H1 (cell line): Measurements from ENCODE around the gene CHTF8. TPM values are rescaled to one million over a fixed set of nuclear protein-coding genes. Genes with fewer than 3 reads are reported as not detected.

ENCODE experiments used
- CTCF ChIA-PET: fragments of 300-600 bp; sonication (Branson Sonifier 250); formaldehyde crosslinking; loops from one replicate; lab custom pipeline; 2021; ENCODE audit not compliant: partially characterized antibody; lab: Charles Lee
- POLR2A ChIA-PET: fragments of 300-600 bp; sonication (Branson Sonifier 250); formaldehyde crosslinking; loops from one replicate; lab custom pipeline; 2021; ENCODE audit warnings: inconsistent platforms; ENCODE audit not compliant: partially characterized antibody; lab: Charles Lee
- DNase-seq, 2 experiments: peaks; one replicate each; pipeline versions ENCODE4 v3.0.0 to v3.0.0-alpha.2; 2010 to 2022; ENCODE audit warnings: low spot score in 2 of 2, low read depth in 1 of 2, mixed read lengths in 1 of 2
- FAIRE-seq: peaks from 2 replicates; lab custom pipeline; 2011; peaks lifted over from hg19 to GRCh38; lab: Jason Lieb, UNC
- H2AFZ ChIP-seq: 2 replicates; pipeline ENCODE4 v1.8.1; 2012; ENCODE audit warnings: low read length, inconsistent platforms
- H2AK5ac ChIP-seq: 2 replicates; pipeline ENCODE4 v1.6.1; 2013; ENCODE audit warnings: low read depth, low read length
- H2BK120ac ChIP-seq: replicated peaks from 2 replicates; pipeline ENCODE3; 2013; ENCODE audit warnings: low read depth, low read length, inconsistent platforms
- H2BK12ac ChIP-seq: 2 replicates; pipeline ENCODE4 v1.6.1; 2013; ENCODE audit warnings: low read depth, low read length
- H2BK15ac ChIP-seq: 2 replicates; pipeline ENCODE4 v1.6.1; 2013; ENCODE audit warnings: low read length
- H2BK20ac ChIP-seq: 2 replicates; pipeline ENCODE4 v1.6.1; 2013; ENCODE audit warnings: low read length
- H2BK5ac ChIP-seq: 2 replicates; pipeline ENCODE4 v1.6.1; 2013; ENCODE audit warnings: low read depth, low read length
- H3K14ac ChIP-seq: 2 replicates; pipeline ENCODE4 v1.6.1; 2013; ENCODE audit warnings: inconsistent platforms; ENCODE audit not compliant: insufficient read length
- H3K18ac ChIP-seq: 2 replicates; pipeline ENCODE4 v1.6.1; 2013; ENCODE audit warnings: low read length; ENCODE audit errors: extremely low read depth
- H3K23ac ChIP-seq: 2 replicates; pipeline ENCODE4 v1.6.1; 2013; ENCODE audit warnings: inconsistent platforms; ENCODE audit not compliant: insufficient read length
- H3K23me2 ChIP-seq: 2 replicates; pipeline ENCODE4 v1.6.1; 2013; ENCODE audit warnings: low read depth, low read length
- H3K27ac ChIP-seq: 2 replicates; pipeline ENCODE4 v1.6.1; 2011; ENCODE audit warnings: low read depth, low read length, inconsistent platforms
- H3K27me3 ChIP-seq, 4 experiments: replicated peaks in 1 of 4; 1 replicate in 1 of 4; 2 replicates in 3 of 4; pipeline versions ENCODE4 v1.6.1 to v1.8.1; 2011 to 2013; ENCODE audit warnings: low read length in 3 of 4, mild to moderate bottlenecking in 3 of 4, inconsistent platforms in 2 of 4, mixed read lengths in 2 of 4, moderate library complexity in 1 of 4; ENCODE audit not compliant: control insufficient read depth in 3 of 4, insufficient read depth in 3 of 4; ENCODE audit errors: extremely low read depth in 1 of 4
- H3K36me3 ChIP-seq, 4 experiments: 2 replicates each; pipeline versions ENCODE4 v1.6.1 to v1.8.1; 2011 to 2013; ENCODE audit warnings: mild to moderate bottlenecking in 4 of 4, low read length in 3 of 4, moderate library complexity in 2 of 4, control low read depth in 1 of 4, inconsistent platforms in 1 of 4; ENCODE audit not compliant: insufficient read depth in 4 of 4, control insufficient read depth in 2 of 4
- H3K4ac ChIP-seq: replicated peaks from 2 replicates; pipeline ENCODE3; 2013; ENCODE audit warnings: low read length, low read depth, mixed read lengths, inconsistent platforms; ENCODE audit not compliant: insufficient read length
- H3K4me1 ChIP-seq, 4 experiments: replicated peaks in 1 of 4; 1 replicate in 1 of 4; 2 replicates in 3 of 4; pipeline versions ENCODE4 v1.6.1 to v1.8.1; 2011 to 2013; ENCODE audit warnings: low read length in 3 of 4, inconsistent platforms in 2 of 4, mixed read lengths in 1 of 4; ENCODE audit not compliant: insufficient read depth in 4 of 4, control insufficient read depth in 3 of 4
- H3K4me2 ChIP-seq, 2 experiments: 2 replicates each; pipeline versions ENCODE4 v1.6.1 to v1.8.1; 2011 to 2013; ENCODE audit warnings: low read depth in 2 of 2, low read length in 2 of 2, control low read depth in 1 of 2, inconsistent platforms in 1 of 2, mild to moderate bottlenecking in 1 of 2; ENCODE audit not compliant: insufficient read depth in 1 of 2
- H3K4me3 ChIP-seq, 4 experiments: fragments of 200-600, 300-600 bp in 1 of 4; sonication (generic), shearing (Covaris generic), sonication (Bioruptor Twin) in 1 of 4; 2 replicates each; pipeline versions ENCODE4 v1.5.1 to v1.8.1; 2011 to 2016; ENCODE audit warnings: low read length in 4 of 4, low read depth in 3 of 4, control low read depth in 2 of 4, inconsistent platforms in 2 of 4, mild to moderate bottlenecking in 2 of 4, mixed read lengths in 1 of 4, moderate library complexity in 1 of 4; ENCODE audit not compliant: insufficient read depth in 2 of 4; ENCODE audit errors: extremely low read depth in 1 of 4
- H3K56ac ChIP-seq: replicated peaks from 2 replicates; pipeline ENCODE3; 2013; ENCODE audit warnings: low read depth, mild to moderate bottlenecking, mixed read lengths, low read length, inconsistent platforms; ENCODE audit not compliant: insufficient read length
- H3K79me1 ChIP-seq: 2 replicates; pipeline ENCODE4 v1.6.1; 2013; ENCODE audit warnings: low read depth, low read length, control low read depth
- H3K79me2 ChIP-seq, 2 experiments: 2 replicates each; pipeline versions ENCODE4 v1.6.1 to v1.8.1; 2012 to 2013; ENCODE audit warnings: low read length in 2 of 2, mild to moderate bottlenecking in 2 of 2, inconsistent platforms in 1 of 2; ENCODE audit not compliant: insufficient read depth in 2 of 2, control insufficient read depth in 1 of 2
- H3K9ac ChIP-seq, 4 experiments: replicated peaks in 1 of 4; 1 replicate in 1 of 4; 2 replicates in 3 of 4; pipeline versions ENCODE4 v1.6.1 to v1.8.1; 2011 to 2013; ENCODE audit warnings: low read depth in 3 of 4, low read length in 3 of 4, control low read depth in 2 of 4, mild to moderate bottlenecking in 2 of 4, moderate library complexity in 2 of 4, inconsistent platforms in 1 of 4; ENCODE audit errors: extremely low read depth in 1 of 4
- H3K9me3 ChIP-seq, 2 experiments: 2 replicates each; pipeline versions ENCODE4 v1.6.1 to v1.8.1; 2012 to 2013; ENCODE audit warnings: mild to moderate bottlenecking in 2 of 2, moderate library complexity in 2 of 2, control low read depth in 1 of 2, inconsistent platforms in 1 of 2, low read depth in 1 of 2, low read length in 1 of 2, mixed read lengths in 1 of 2; ENCODE audit not compliant: insufficient read depth in 2 of 2
- H4K20me1 ChIP-seq, 2 experiments: replicated peaks in 1 of 2; 2 replicates each; pipeline versions ENCODE3 to v1.8.1; 2011 to 2013; ENCODE audit warnings: inconsistent platforms in 2 of 2, low read length in 2 of 2, mild to moderate bottlenecking in 1 of 2; ENCODE audit not compliant: insufficient read depth in 2 of 2, control insufficient read depth in 1 of 2
- H4K5ac ChIP-seq: 2 replicates; pipeline ENCODE4 v1.6.1; 2013; ENCODE audit warnings: low read length, low read depth, mixed read lengths, inconsistent platforms; ENCODE audit not compliant: insufficient read length
- H4K8ac ChIP-seq: 2 replicates; pipeline ENCODE4 v1.8.0; 2013; ENCODE audit warnings: mild to moderate bottlenecking, moderate library complexity, low read length, inconsistent platforms; ENCODE audit not compliant: insufficient read depth; ENCODE audit errors: extremely low read depth
- H4K91ac ChIP-seq: replicated peaks from 2 replicates; pipeline ENCODE3; 2013; ENCODE audit warnings: low read length, mixed read lengths, inconsistent platforms; ENCODE audit not compliant: insufficient read length
- ASH2L ChIP-seq: fragments of 200-600, 300-600 bp; sonication (generic); IDR thresholded peaks from one replicate; pipeline ENCODE4 v1.7.1; 2017; ENCODE audit warnings: low read length
- EZH2 ChIP-seq: fragments of 200-600 bp; sonication (generic); IDR thresholded peaks from 2 replicates; pipeline ENCODE4 v1.7.1; 2012; ENCODE audit warnings: low read depth, mild to moderate bottlenecking, moderate library complexity, low read length, inconsistent platforms; ENCODE audit not compliant: severe bottlenecking
- GABPA ChIP-seq: IDR thresholded peaks from 2 replicates; pipeline ENCODE4 v1.6.1; 2011; ENCODE audit warnings: mild to moderate bottlenecking, low read length, moderate library complexity, borderline replicate concordance; ENCODE audit not compliant: insufficient read depth
- HDAC2 ChIP-seq, 2 experiments: fragments of 300-600 bp in 1 of 2; sonication (generic) in 1 of 2; IDR thresholded peaks; 2 replicates each; pipeline ENCODE4 v1.6.1; 2011 to 2012; ENCODE audit warnings: low read depth in 2 of 2, low read length in 2 of 2, mild to moderate bottlenecking in 2 of 2, moderate library complexity in 2 of 2, borderline replicate concordance in 1 of 2, inconsistent platforms in 1 of 2
- NRF1 ChIP-seq: IDR thresholded peaks from 2 replicates; pipeline ENCODE4 v1.6.1; 2011; ENCODE audit warnings: mild to moderate bottlenecking, low read depth, low read length, improper control_type of control experiment
- POU5F1 ChIP-seq: IDR thresholded peaks from 2 replicates; pipeline ENCODE4 v1.6.1; 2011; ENCODE audit warnings: low read depth, mild to moderate bottlenecking, low read length, moderate library complexity
- WGBS, 2 experiments: shearing (Covaris generic) in 1 of 2; methylation state at CpG; one replicate each; pipeline versions ENCODE4 v1.1.6 to v1.1.7; 2013 to 2015; ENCODE audit warnings: low lambda C conversion rate in 2 of 2, mixed read lengths in 2 of 2, inconsistent platforms in 1 of 2, low coverage in 1 of 2, missing lambda C conversion rate in 1 of 2; ENCODE audit not compliant: insufficient replicate concordance in 2 of 2, insufficient coverage in 1 of 2, insufficient read length in 1 of 2; ENCODE audit errors: extremely low coverage in 1 of 2, missing lambda C conversion rate in 1 of 2; 5-methylcytosine and 5-hydroxymethylcytosine counted together
- long read RNA-seq, 2 experiments: library from RNA in 1 of 2; library from capped mRNA in 1 of 2; stranded (forward); transcript quantifications; one replicate each; pipeline ENCODE4 v2.0.0, GENCODE V29; 2021; ENCODE audit warnings: inconsistent platforms in 1 of 2
- polyA minus RNA-seq, 3 experiments: library from RNA; depleted of rRNA, polyadenylated mRNA; stranded (reverse); fragments of >200 nt; gene quantifications; 1 replicate in 2 of 3; 2 replicates in 1 of 3; pipeline ENCODE4 v1.2.3, GENCODE V29; 2011
- polyA plus RNA-seq, 7 experiments: library from polyadenylated mRNA; depleted of rRNA in 3 of 7; stranded (reverse) in 5 of 7; unstranded in 2 of 7; fragments of >200 nt in 5 of 7; fragments of 200-250 nt in 2 of 7; gene quantifications; 1 replicate in 5 of 7; 2 replicates in 1 of 7; 4 replicates in 1 of 7; pipeline versions ENCODE4 v1.2.1 to v1.2.3, GENCODE V29; 2011 to 2013; ENCODE audit warnings: missing spikeins in 2 of 7, mixed read lengths in 2 of 7
- total RNA-seq: library from RNA; stranded (reverse); fragmentation: NEBNext Ultra II Directional; extraction: Animal tissue kit (Norgen Biotek cat#: 25700); gene quantifications from 2 replicates; pipeline ENCODE4 v1.2.1, GENCODE V29; 2021

The CHTF8 gene
- total RNA-seq (138 and 146 TPM in 2 replicates), polyA plus RNA-seq (2011; rRNA removed) (114 and 163 TPM in 2 replicates), polyA minus RNA-seq (2011; rRNA and poly(A)+ RNA removed) (161 and 182 TPM in 2 replicates)
- 142 TPM for polyA plus RNA-seq (2011; cell fraction: cytosol; rRNA removed)
- 134 TPM for polyA plus RNA-seq (2011; cell fraction: nucleus; rRNA removed)
- polyA plus RNA-seq (2012, experiment 1 of 2), result 121 to 142 TPM (median 125 TPM) in 4 replicates
- 205 TPM for polyA plus RNA-seq (2012, experiment 2 of 2)
- 85.3 TPM for polyA plus RNA-seq (2013, experiment 1 of 2)
- 88.1 TPM for polyA plus RNA-seq (2013, experiment 2 of 2)
- polyA minus RNA-seq (2011; cell fraction: cytosol; rRNA and poly(A)+ RNA removed), result 79.5 TPM
- 44.1 TPM for polyA minus RNA-seq (2011; cell fraction: nucleus; rRNA and poly(A)+ RNA removed)
- long read RNA-seq, experiment 1, transcript CHTF8-201 (1 exons, 2,561 nt), result major isoform, 46 of 95 reads
- long read RNA-seq, experiment 1, transcript CHTF8-205 (3 exons, 856 nt), result minor isoform, 9 of 95 reads
- long read RNA-seq, experiment 1, transcript CHTF8-203 (4 exons, 2,903 nt), result minor isoform, 19 of 95 reads
- long read RNA-seq, experiment 1, transcript CHTF8-202 (4 exons, 1,073 nt), result minor isoform, 5 of 95 reads
- long read RNA-seq, experiment 1, partial matches to known transcripts, result 0 of 95 reads
- long read RNA-seq, experiment 1, other reads (novel, unspliced or antisense), result 10 of 95 reads
- long read RNA-seq, experiment 2, partial matches to known transcripts, result 0 of 10 reads
- long read RNA-seq, experiment 2, other reads (novel, unspliced or antisense), result 3 of 10 reads

- peaks cover 27 to 87% of the 10 kb centered on the region in 2 experiments for H3K79me2 ChIP-seq
- H2BK12ac ChIP-seq, result peak within 1 kb of the TSS; percentile 85
- H4K91ac ChIP-seq, result peak within 1 kb of the TSS; percentile 97
- peak within 1 kb of the TSS; percentile 99 for H3K18ac ChIP-seq
- peak within 1 kb of the TSS; percentile 96 for H3K4ac ChIP-seq
- H3K27ac ChIP-seq, result peak within 1 kb of the TSS; percentile 94
- no peak within 1 kb of the TSS for H2BK15ac ChIP-seq
- peaks cover 2% of the 10 kb centered on the region for H3K23me2 ChIP-seq
- no peak within 1 kb of the TSS for H2AFZ ChIP-seq
- H3K27me3 ChIP-seq, result no peaks in the 10 kb centered on the region
- DNase-seq, result no peak
- peak within 1 kb of the TSS; percentile 77 to 81 for H3K4me2 ChIP-seq
- peak within 1 kb of the TSS; percentile 95 for H2BK5ac ChIP-seq
- H2BK20ac ChIP-seq, result no peak within 1 kb of the TSS; the same call in 1 of the 2 replicates
- H3K14ac ChIP-seq, result no peak within 1 kb of the TSS
- 3% methylated on average over 37 of the region's 78 CpGs; no CpG with 5 or more reads in 1 of the 2 experiments for WGBS, 2 experiments
- peak within 1 kb of the TSS; percentile 90 to 97 (median 94) for H3K4me3 ChIP-seq
- H3K56ac ChIP-seq, result peak within 1 kb of the TSS; percentile 56
- H2AK5ac ChIP-seq, result no peak within 1 kb of the TSS
- CTCF ChIA-PET, result interaction anchor here (0.6 to 2.2 kb wide), 10 partner anchors 9 to 265 kb away, joined by 3 to 17 read pairs (median 4); no protein-coding TSS in a partner anchor
- peak within 1 kb of the TSS; percentile 34 for H4K5ac ChIP-seq
- peaks cover 2 to 12% (median 7%) of the 10 kb centered on the region in 4 experiments; a peak in 5 of 7 replicates for H3K4me1 ChIP-seq
- no peak for FAIRE-seq
- POLR2A ChIA-PET, result interaction anchor here (0.6 to 3.7 kb wide), 27 partner anchors 9 to 352 kb away, joined by 3 to 17 read pairs (median 3); partner anchors contain the start of genes HAS3, PDF and SNTB2
- H4K8ac ChIP-seq, result peak within 1 kb of the TSS; percentile 96
- no peaks in the 10 kb centered on the region; the same call in 1 of the 2 replicates for H3K79me1 ChIP-seq
- peaks cover 4 to 25% (median 12%) of the 10 kb centered on the region in 4 experiments; a peak in 7 of 8 replicates for H3K36me3 ChIP-seq
- H2BK120ac ChIP-seq, result peak within 1 kb of the TSS; percentile 19
- H3K23ac ChIP-seq, result no peak within 1 kb of the TSS
- no peaks in the 10 kb centered on the region for H3K9me3 ChIP-seq
- H4K20me1 ChIP-seq, result peaks cover 4 to 6% of the 10 kb centered on the region in 2 experiments
- peak within 1 kb of the TSS; percentile 89 to 95 (median 94) for H3K9ac ChIP-seq
- TF ChIP-seq ASH2L (peak; percentile 38), HDAC2 (IDR thresholded peaks at IDR 0.05; ENCODE audit: borderline replicate concordance in 1 of 2, low read depth in 2 of 2, low read length in 2 of 2) (no peak), GABPA (peak; percentile 84; the same call in 1 of the 2 replicates), POU5F1 (no peak), NRF1 (peak; percentile 16; the same call in 1 of the 2 replicates), EZH2 (no peak)
Observed at GRCh38 chr16:69132424-69133252, at the start of gene CHTF8, which contains the start of gene UTP4. TSS of gene CHTF8 (minus strand) at chr16:69132588. CDS start at chr16:69121458, 11,130 bp downstream. TSS of gene UTP4 (plus strand) at chr16:69132649. CDS start at chr16:69133460, 811 bp downstream.
